HepG2 (cell line): Measurements from ENCODE around the gene ZDHHC18. TPM values are rescaled to one million over a fixed set of nuclear protein-coding genes. Genes with fewer than 3 reads are reported as not detected.

Experiments
- BCL6 ChIP-seq: IDR thresholded peaks from 2 replicates; pipeline ENCODE4 v1.6.1; 2016; ENCODE audit warnings: missing genetic modification reagents, missing compliant biosample characterization
- BRD4 ChIP-seq: sonication (generic); formaldehyde crosslinking; IDR thresholded peaks from 2 replicates; pipeline ENCODE4 v1.4.0; 2020; ENCODE audit warnings: missing genetic modification reagents
- GPBP1L1 ChIP-seq: sonication (generic); formaldehyde crosslinking; IDR thresholded peaks from 2 replicates; pipeline ENCODE4 v1.5.0; 2020; ENCODE audit warnings: mild to moderate bottlenecking, missing genetic modification reagents
- KLF9 ChIP-seq: IDR thresholded peaks from 2 replicates; pipeline ENCODE4 v1.6.1; 2016; ENCODE audit warnings: low read depth
- MAFG ChIP-seq: sonication (generic); formaldehyde crosslinking; IDR thresholded peaks from 2 replicates; pipeline ENCODE4 v1.5.1; 2020; ENCODE audit warnings: mild to moderate bottlenecking, missing genetic modification reagents
- NFIC ChIP-seq: IDR thresholded peaks from 2 replicates; pipeline ENCODE4 v1.6.1; 2012; ENCODE audit warnings: mild to moderate bottlenecking, low read length, inconsistent platforms
- NR2F2 ChIP-seq: IDR thresholded peaks from 2 replicates; pipeline ENCODE4 v1.6.1; 2012; ENCODE audit warnings: low read depth, inconsistent platforms, borderline replicate concordance
- STAT5B ChIP-seq: sonication (generic); formaldehyde crosslinking; IDR thresholded peaks from 2 replicates; pipeline ENCODE4 v1.4.0; 2020; ENCODE audit warnings: missing genetic modification reagents
- ZBTB49 ChIP-seq: sonication (generic); formaldehyde crosslinking; IDR thresholded peaks from 2 replicates; pipeline ENCODE4 v1.4.0; 2020; ENCODE audit warnings: missing genetic modification reagents, borderline replicate concordance
- ZNF589 ChIP-seq: sonication (generic); formaldehyde crosslinking; conservative IDR thresholded peaks from 2 replicates; pipeline ENCODE4 v1.8.0; 2022; ENCODE audit warnings: mild to moderate bottlenecking, moderate library complexity, missing genetic modification reagents
- ZNF644 ChIP-seq: IDR thresholded peaks from 2 replicates; pipeline ENCODE4 v1.6.1; 2016; ENCODE audit warnings: low read depth
- ZNF75D ChIP-seq: sonication (generic); formaldehyde crosslinking; IDR thresholded peaks from 2 replicates; pipeline ENCODE4 v1.8.1; 2023; ENCODE audit warnings: missing genetic modification reagents, mild to moderate bottlenecking, borderline replicate concordance
- ZNF775 ChIP-seq: sonication (generic); formaldehyde crosslinking; IDR thresholded peaks from 2 replicates; pipeline ENCODE4 v1.4.0; 2020; ENCODE audit warnings: missing genetic modification reagents, mild to moderate bottlenecking, moderate library complexity, borderline replicate concordance
- ZNF879 ChIP-seq: sonication (generic); formaldehyde crosslinking; IDR thresholded peaks from 2 replicates; pipeline ENCODE4 v1.8.1; 2023; ENCODE audit warnings: missing genetic modification reagents
- polyA plus RNA-seq, 8 experiments: library from polyadenylated mRNA; depleted of rRNA in 3 of 8; stranded (reverse) in 7 of 8; unstranded in 1 of 8; fragments of >200 nt; fragmentation: Illumina TruSeq in 4 of 8; extraction: Trizol in 4 of 8; gene quantifications; 2 replicates each; pipeline versions ENCODE4 v1.2.1 to v1.2.3, GENCODE V29; 2011 to 2016; ENCODE audit warnings: low read depth in 4 of 8, missing spikeins in 1 of 8, mixed read lengths in 1 of 8; ENCODE audit not compliant: insufficient read depth in 1 of 8
- total RNA-seq, 5 experiments: library from RNA; depleted of rRNA; stranded (reverse); fragments of >200 nt; fragmentation: Illumina TruSeq; extraction: Trizol; gene quantifications; 2 replicates each; pipeline ENCODE4 v1.2.3, GENCODE V29; 2016; ENCODE audit warnings: low read depth in 1 of 5
- TF ChIP-seq, protein P1 (sequence below): sonication (generic); formaldehyde crosslinking; IDR thresholded peaks from 2 replicates; pipeline ENCODE4 v1.8.1; 2023; ENCODE audit warnings: mild to moderate bottlenecking, missing genetic modification reagents, borderline replicate concordance
- TF ChIP-seq, protein P2 (sequence below): sonication (generic); formaldehyde crosslinking; IDR thresholded peaks from 2 replicates; pipeline ENCODE4 v1.8.1; 2023; ENCODE audit warnings: mild to moderate bottlenecking, missing genetic modification reagents
- TF ChIP-seq, protein P3 (sequence below): sonication (generic); formaldehyde crosslinking; IDR thresholded peaks from 2 replicates; pipeline ENCODE4 v1.4.0; 2020; ENCODE audit warnings: missing genetic modification reagents
- TF ChIP-seq, protein P4 (sequence below): sonication (generic); formaldehyde crosslinking; IDR thresholded peaks from 2 replicates; pipeline ENCODE4 v1.5.0; 2020; ENCODE audit warnings: mild to moderate bottlenecking, missing genetic modification reagents, borderline replicate concordance

The ZDHHC18 gene
- total and polyA plus RNA-seq, 2 of the 13 experiments (the other 11 are each of a cell fraction or from before 2014, with no cell fraction given), result 13.2 to 35.3 TPM

- TF ChIP-seq BRD4 (CRISPR knock-in tag) (no peak), ZNF75D (CRISPR knock-in tag) (no peak), ZNF644 (no peak), ZNF589 (CRISPR knock-in tag) (no peak), BCL6 (CRISPR knock-in tag) (no peak), ZNF879 (CRISPR knock-in tag) (no peak), GPBP1L1 (no peak), MAFG (no peak), ZNF775 (CRISPR knock-in tag) (no peak), STAT5B (no peak), NR2F2 (no peak; the same call in 1 of the 2 replicates), ZBTB49 (CRISPR knock-in tag) (no peak), NFIC (no peak), KLF9 (CRISPR knock-in tag) (no peak)
- TF ChIP-seq, protein P1, sequence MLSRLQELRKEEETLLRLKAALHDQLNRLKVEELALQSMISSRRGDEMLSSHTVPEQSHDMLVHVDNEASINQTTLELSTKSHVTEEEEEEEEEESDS, result no peak
- TF ChIP-seq, protein P2, sequence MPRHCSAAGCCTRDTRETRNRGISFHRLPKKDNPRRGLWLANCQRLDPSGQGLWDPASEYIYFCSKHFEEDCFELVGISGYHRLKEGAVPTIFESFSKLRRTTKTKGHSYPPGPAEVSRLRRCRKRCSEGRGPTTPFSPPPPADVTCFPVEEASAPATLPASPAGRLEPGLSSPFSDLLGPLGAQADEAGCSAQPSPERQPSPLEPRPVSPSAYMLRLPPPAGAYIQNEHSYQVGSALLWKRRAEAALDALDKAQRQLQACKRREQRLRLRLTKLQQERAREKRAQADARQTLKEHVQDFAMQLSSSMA (CRISPR knock-in tag), result no peak
- TF ChIP-seq, protein P3, sequence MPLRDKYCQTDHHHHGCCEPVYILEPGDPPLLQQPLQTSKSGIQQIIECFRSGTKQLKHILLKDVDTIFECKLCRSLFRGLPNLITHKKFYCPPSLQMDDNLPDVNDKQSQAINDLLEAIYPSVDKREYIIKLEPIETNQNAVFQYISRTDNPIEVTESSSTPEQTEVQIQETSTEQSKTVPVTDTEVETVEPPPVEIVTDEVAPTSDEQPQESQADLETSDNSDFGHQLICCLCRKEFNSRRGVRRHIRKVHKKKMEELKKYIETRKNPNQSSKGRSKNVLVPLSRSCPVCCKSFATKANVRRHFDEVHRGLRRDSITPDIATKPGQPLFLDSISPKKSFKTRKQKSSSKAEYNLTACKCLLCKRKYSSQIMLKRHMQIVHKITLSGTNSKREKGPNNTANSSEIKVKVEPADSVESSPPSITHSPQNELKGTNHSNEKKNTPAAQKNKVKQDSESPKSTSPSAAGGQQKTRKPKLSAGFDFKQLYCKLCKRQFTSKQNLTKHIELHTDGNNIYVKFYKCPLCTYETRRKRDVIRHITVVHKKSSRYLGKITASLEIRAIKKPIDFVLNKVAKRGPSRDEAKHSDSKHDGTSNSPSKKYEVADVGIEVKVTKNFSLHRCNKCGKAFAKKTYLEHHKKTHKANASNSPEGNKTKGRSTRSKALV (CRISPR knock-in tag), result no peak
- TF ChIP-seq, protein P4, sequence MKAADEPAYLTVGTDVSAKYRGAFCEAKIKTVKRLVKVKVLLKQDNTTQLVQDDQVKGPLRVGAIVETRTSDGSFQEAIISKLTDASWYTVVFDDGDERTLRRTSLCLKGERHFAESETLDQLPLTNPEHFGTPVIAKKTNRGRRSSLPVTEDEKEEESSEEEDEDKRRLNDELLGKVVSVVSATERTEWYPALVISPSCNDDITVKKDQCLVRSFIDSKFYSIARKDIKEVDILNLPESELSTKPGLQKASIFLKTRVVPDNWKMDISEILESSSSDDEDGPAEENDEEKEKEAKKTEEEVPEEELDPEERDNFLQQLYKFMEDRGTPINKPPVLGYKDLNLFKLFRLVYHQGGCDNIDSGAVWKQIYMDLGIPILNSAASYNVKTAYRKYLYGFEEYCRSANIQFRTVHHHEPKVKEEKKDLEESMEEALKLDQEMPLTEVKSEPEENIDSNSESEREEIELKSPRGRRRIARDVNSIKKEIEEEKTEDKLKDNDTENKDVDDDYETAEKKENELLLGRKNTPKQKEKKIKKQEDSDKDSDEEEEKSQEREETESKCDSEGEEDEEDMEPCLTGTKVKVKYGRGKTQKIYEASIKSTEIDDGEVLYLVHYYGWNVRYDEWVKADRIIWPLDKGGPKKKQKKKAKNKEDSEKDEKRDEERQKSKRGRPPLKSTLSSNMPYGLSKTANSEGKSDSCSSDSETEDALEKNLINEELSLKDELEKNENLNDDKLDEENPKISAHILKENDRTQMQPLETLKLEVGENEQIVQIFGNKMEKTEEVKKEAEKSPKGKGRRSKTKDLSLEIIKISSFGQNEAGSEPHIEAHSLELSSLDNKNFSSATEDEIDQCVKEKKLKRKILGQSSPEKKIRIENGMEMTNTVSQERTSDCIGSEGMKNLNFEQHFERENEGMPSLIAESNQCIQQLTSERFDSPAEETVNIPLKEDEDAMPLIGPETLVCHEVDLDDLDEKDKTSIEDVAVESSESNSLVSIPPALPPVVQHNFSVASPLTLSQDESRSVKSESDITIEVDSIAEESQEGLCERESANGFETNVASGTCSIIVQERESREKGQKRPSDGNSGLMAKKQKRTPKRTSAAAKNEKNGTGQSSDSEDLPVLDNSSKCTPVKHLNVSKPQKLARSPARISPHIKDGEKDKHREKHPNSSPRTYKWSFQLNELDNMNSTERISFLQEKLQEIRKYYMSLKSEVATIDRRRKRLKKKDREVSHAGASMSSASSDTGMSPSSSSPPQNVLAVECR (CRISPR knock-in tag), result no peak
These were observed 37.5 kb upstream of the ZDHHC18 start (continued) for GRCh38 chr1:26788836-26789611.
